Measurements from ENCODE around the gene NKIRAS1.
"Not testable (repeated sequence)": the region's sequence is repeated elsewhere in the genome, so short reads cannot be mapped to it uniquely, and the experiment has no call there.

NKIRAS1 gene

DNA sequence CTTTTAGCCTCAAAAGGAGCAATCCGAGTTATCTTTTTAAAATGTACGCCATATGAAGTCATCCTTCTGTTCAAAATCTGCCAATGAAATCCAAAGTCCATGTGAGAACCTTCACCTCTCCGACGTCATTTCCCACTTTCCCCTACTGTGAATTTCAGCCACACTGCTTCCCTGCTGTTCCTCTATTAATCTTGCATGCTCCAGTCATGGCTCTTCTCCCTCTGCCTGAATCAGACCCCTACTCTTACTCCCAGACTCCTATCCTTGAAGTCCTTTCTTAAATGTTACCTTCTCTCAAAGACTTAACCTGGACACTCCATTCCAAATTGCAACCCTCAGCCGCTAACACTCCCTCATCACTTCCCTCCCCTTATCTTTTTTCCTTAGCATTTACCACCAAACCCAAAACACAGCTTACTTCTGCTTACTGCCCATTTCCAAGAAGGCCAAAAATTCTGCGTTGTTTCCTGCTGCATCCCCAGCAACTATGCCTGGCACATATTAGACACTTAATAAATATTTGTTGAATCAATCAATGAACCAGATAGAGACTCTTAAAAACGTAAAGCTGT is 1.2 kb downstream of the NKIRAS1 start:
- TF ChIP-seq RARB (CRISPR knock-in tag; IDR thresholded peaks at IDR 0.05) (no peak), BACH2 (CRISPR knock-in tag; IDR thresholded peaks at IDR 0.05; ENCODE audit: borderline replicate concordance) (no peak), GLIS3 (CRISPR knock-in tag; IDR thresholded peaks at IDR 0.05) (no peak), CSDC2 (CRISPR knock-in tag; IDR thresholded peaks at IDR 0.05) (no peak), ISL1 (CRISPR knock-in tag; IDR thresholded peaks at IDR 0.05) (no peak), ZFP30 (CRISPR knock-in tag; IDR thresholded peaks at IDR 0.05) (no peak), ARNTL (CRISPR knock-in tag; IDR thresholded peaks at IDR 0.05; ENCODE audit: borderline replicate concordance, low read depth) (no peak)
- TF ChIP-seq, protein P1, sequence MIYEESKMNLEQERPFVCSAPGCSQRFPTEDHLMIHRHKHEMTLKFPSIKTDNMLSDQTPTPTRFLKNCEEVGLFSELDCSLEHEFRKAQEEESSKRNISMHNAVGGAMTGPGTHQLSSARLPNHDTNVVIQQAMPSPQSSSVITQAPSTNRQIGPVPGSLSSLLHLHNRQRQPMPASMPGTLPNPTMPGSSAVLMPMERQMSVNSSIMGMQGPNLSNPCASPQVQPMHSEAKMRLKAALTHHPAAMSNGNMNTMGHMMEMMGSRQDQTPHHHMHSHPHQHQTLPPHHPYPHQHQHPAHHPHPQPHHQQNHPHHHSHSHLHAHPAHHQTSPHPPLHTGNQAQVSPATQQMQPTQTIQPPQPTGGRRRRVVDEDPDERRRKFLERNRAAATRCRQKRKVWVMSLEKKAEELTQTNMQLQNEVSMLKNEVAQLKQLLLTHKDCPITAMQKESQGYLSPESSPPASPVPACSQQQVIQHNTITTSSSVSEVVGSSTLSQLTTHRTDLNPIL (CRISPR knock-in tag; IDR thresholded peaks at IDR 0.05; ENCODE audit: low read depth): no peak
- peak; percentile 6 for ATAC-seq

GRCh38 chr3:23913873-23914743 is 2.7 kb downstream of the NKIRAS1 start:
- ATAC-seq: no peak

GRCh38 chr3:23913182-23913581 is 3.6 kb downstream of the NKIRAS1 start:
- TF ChIP-seq PPARA (CRISPR knock-in tag; IDR thresholded peaks at IDR 0.05; ENCODE audit: borderline replicate concordance) (no peak), CSRNP3 (CRISPR knock-in tag; IDR thresholded peaks at IDR 0.05) (no peak), TSHZ2 (CRISPR knock-in tag; IDR thresholded peaks at IDR 0.05) (no peak; the same call in 1 of the 2 replicates), ZNF70 (CRISPR knock-in tag; IDR thresholded peaks at IDR 0.05) (no peak), SNAI2 (CRISPR knock-in tag; IDR thresholded peaks at IDR 0.05) (no peak), ZNF8 (CRISPR knock-in tag; IDR thresholded peaks at IDR 0.05) (no peak), ISL1 (CRISPR knock-in tag; IDR thresholded peaks at IDR 0.05) (peak; percentile 31; the same call in 1 of the 2 replicates), TCF4 (CRISPR knock-in tag; IDR thresholded peaks at IDR 0.05; ENCODE audit: borderline replicate concordance) (peak; percentile 55; the same call in 1 of the 2 replicates), TOX (CRISPR knock-in tag; IDR thresholded peaks at IDR 0.05; ENCODE audit: borderline replicate concordance) (no peak), RARB (CRISPR knock-in tag; IDR thresholded peaks at IDR 0.05) (no peak), OSR1 (CRISPR knock-in tag; IDR thresholded peaks at IDR 0.05) (no peak)
- no peak for ATAC-seq

More at GRCh38 chr3:23913873-23914743, 2.7 kb downstream of the NKIRAS1 start:
- no peak for TF ChIP-seq TCF4 (CRISPR knock-in tag; IDR thresholded peaks at IDR 0.05; ENCODE audit: borderline replicate concordance)
- TF ChIP-seq ZC3H10 (CRISPR knock-in tag; IDR thresholded peaks at IDR 0.05): no peak
- no peak for TF ChIP-seq ESRRG (CRISPR knock-in tag; IDR thresholded peaks at IDR 0.05)
- no peak for TF ChIP-seq ISL1 (CRISPR knock-in tag; IDR thresholded peaks at IDR 0.05)
- no peak for TF ChIP-seq ZFP3 (CRISPR knock-in tag; IDR thresholded peaks at IDR 0.05)
- TF ChIP-seq, protein P2, sequence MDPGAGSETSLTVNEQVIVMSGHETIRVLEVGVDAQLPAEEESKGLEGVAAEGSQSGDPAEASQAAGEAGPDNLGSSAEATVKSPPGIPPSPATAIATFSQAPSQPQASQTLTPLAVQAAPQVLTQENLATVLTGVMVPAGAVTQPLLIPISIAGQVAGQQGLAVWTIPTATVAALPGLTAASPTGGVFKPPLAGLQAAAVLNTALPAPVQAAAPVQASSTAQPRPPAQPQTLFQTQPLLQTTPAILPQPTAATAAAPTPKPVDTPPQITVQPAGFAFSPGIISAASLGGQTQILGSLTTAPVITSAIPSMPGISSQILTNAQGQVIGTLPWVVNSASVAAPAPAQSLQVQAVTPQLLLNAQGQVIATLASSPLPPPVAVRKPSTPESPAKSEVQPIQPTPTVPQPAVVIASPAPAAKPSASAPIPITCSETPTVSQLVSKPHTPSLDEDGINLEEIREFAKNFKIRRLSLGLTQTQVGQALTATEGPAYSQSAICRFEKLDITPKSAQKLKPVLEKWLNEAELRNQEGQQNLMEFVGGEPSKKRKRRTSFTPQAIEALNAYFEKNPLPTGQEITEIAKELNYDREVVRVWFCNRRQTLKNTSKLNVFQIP (CRISPR knock-in tag; IDR thresholded peaks at IDR 0.05; ENCODE audit: borderline replicate concordance, low read depth): no peak
- no peak for TF ChIP-seq TOX (CRISPR knock-in tag; IDR thresholded peaks at IDR 0.05; ENCODE audit: borderline replicate concordance)
- TF ChIP-seq SNAI2 (CRISPR knock-in tag; IDR thresholded peaks at IDR 0.05): no peak
- TF ChIP-seq TSHZ2 (CRISPR knock-in tag; IDR thresholded peaks at IDR 0.05): no peak

DNA sequence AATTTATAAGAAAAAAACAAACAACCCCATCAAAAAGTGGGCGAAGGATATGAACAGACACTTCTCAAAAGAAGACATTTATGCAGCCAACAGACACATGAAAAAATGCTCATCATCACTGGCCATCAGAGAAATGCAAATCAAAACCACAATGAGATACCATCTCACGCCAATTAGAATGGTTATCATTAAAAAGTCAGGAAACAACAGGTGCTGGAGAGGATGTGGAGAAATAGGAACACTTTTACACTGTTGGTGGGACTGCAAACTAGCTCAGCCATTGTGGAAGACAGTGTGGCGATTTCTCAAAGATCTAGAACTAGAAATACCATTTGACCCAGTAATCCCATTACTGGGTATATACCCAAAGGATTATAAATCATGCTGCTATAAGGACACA is 4.5 kb downstream of the NKIRAS1 start:
- ATAC-seq: not testable (repeated sequence)

Data from SK-N-SH treated with all-trans-retinoic acid at 6 μM for 48 hours (cell line).